MM.1S (cell line): Measurements from ENCODE around the gene DNAL1.

ENCODE experiments used
- DNase-seq: peaks from one replicate; pipeline ENCODE4 v3.0.0-alpha.2; 2015
- H2AFZ ChIP-seq: fragments of 300-600 bp; sonication (generic); 2 replicates; pipeline ENCODE4 v1.6.0; 2016; ENCODE audit warnings: antibody characterized with exemption, low read length
- H3F3A ChIP-seq: fragments of 300-600 bp; sonication (generic); 2 replicates; pipeline ENCODE4 v1.6.1; 2016; ENCODE audit warnings: mild to moderate bottlenecking, antibody characterized with exemption, low read length, moderate library complexity, mixed read lengths; ENCODE audit not compliant: insufficient read depth
- H3K27ac ChIP-seq: fragments of 300-600 bp; sonication (generic); 2 replicates; pipeline ENCODE4 v1.5.1; 2016; ENCODE audit warnings: mild to moderate bottlenecking, low read length
- H3K27me3 ChIP-seq: fragments of 300-600 bp; sonication (generic); replicated peaks from 2 replicates; pipeline ENCODE4 v1.6.0; 2016; ENCODE audit warnings: low read length; ENCODE audit not compliant: insufficient read depth
- H3K36me3 ChIP-seq: fragments of 300-600 bp; sonication (generic); replicated peaks from 2 replicates; pipeline ENCODE4 v1.6.1; 2016; ENCODE audit warnings: mild to moderate bottlenecking, low read length, mixed read lengths; ENCODE audit not compliant: insufficient read depth
- H3K4me1 ChIP-seq: fragments of 300-600 bp; sonication (generic); 2 replicates; pipeline ENCODE4 v1.6.1; 2016; ENCODE audit warnings: low read length, mixed read lengths
- H3K4me2 ChIP-seq: fragments of 300-600 bp; sonication (generic); 2 replicates; pipeline ENCODE4 v1.6.0; 2016; ENCODE audit warnings: low read depth, low read length
- H3K4me3 ChIP-seq: fragments of 300-600 bp; sonication (generic); 2 replicates; pipeline ENCODE4 v1.5.1; 2016; ENCODE audit warnings: low read length, mixed read lengths
- H3K79me2 ChIP-seq: fragments of 300-600 bp; sonication (generic); 2 replicates; pipeline ENCODE4 v1.6.1; 2016; ENCODE audit warnings: mixed run types, low read length, mixed read lengths
- H3K9ac ChIP-seq: fragments of 300-600 bp; sonication (generic); 2 replicates; pipeline ENCODE4 v1.6.1; 2016; ENCODE audit warnings: low read length, mixed read lengths
- H3K9me2 ChIP-seq: fragments of 300-600 bp; sonication (generic); replicated peaks from 2 replicates; pipeline ENCODE4 v1.6.1; 2016; ENCODE audit warnings: mild to moderate bottlenecking, low read length, mixed read lengths; ENCODE audit not compliant: insufficient read depth
- H3K9me3 ChIP-seq: fragments of 300-600 bp; sonication (generic); replicated peaks from 2 replicates; pipeline ENCODE4 v1.6.1; 2016; ENCODE audit warnings: mild to moderate bottlenecking, low read length, mixed read lengths; ENCODE audit not compliant: insufficient read depth
- H4K20me1 ChIP-seq: fragments of 300-600 bp; sonication (generic); 2 replicates; pipeline ENCODE4 v1.6.1; 2016; ENCODE audit warnings: mild to moderate bottlenecking, low read length, moderate library complexity, mixed read lengths; ENCODE audit not compliant: insufficient read depth
- CTCF ChIP-seq: fragments of 300-600 bp; sonication (generic); IDR thresholded peaks from 2 replicates; pipeline ENCODE4 v1.5.1; 2016; ENCODE audit warnings: antibody characterized with exemption, low read length, mixed read lengths
- EZH2 ChIP-seq: fragments of 300-600 bp; sonication (generic); optimal IDR thresholded peaks from 2 replicates; pipeline ENCODE3; 2017; ENCODE audit warnings: low read depth, mild to moderate bottlenecking, antibody characterized with exemption, low read length, mixed read lengths
- EZH2phosphoT487 ChIP-seq: fragments of 300-600 bp; sonication (generic); IDR thresholded peaks from 2 replicates; pipeline ENCODE4 v1.6.1; 2018; ENCODE audit warnings: antibody characterized with exemption, low read length

The DNAL1 gene

DNA sequence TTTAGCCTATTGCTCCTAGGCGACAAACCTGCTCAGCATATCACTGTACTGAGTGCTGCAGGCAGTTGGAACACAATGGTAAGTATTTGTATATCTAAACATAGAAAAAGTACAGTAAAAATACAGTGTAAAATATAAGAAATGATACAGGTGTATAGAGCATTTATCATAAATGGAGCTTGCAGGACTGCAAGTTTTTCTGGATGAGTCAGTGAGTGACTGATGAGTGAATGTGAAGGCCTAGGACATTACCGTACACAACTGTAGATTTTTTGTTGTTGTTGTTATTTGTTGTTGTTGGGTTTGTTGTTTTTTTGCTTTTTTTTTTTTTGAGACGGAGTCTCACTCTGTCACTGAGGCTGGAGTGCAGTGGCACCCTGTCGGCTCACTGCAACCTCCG, 36.0 kb downstream of the DNAL1 start:
- H3K4me3 ChIP-seq = no peak overlapping the region
- H3K4me1 ChIP-seq = no peaks in the 10 kb centered on the region
- H4K20me1 ChIP-seq = no peaks in the 10 kb centered on the region
- TF ChIP-seq EZH2phosphoT487 (no peak), CTCF (no peak), EZH2 (no peak)
- no peak overlapping the region for H3K4me2 ChIP-seq
- no peaks in the 10 kb centered on the region for H3K27me3 ChIP-seq
- no peak overlapping the region for H2AFZ ChIP-seq
- no peak for DNase-seq
- no peaks in the 10 kb centered on the region for H3K9me2 ChIP-seq
- H3K27ac ChIP-seq = no peak overlapping the region
- no peaks in the 10 kb centered on the region for H3K79me2 ChIP-seq
- no peaks in the 10 kb centered on the region for H3K36me3 ChIP-seq
- no peaks in the 10 kb centered on the region for H3F3A ChIP-seq
- no peaks in the 10 kb centered on the region for H3K9me3 ChIP-seq
- H3K9ac ChIP-seq = no peak overlapping the region

- Histone ChIP-seq H3K4me2 (no peak overlapping the region), H3K9me3 (no peaks in the 10 kb centered on the region), H3K27ac (no peak overlapping the region), H4K20me1 (no peaks in the 10 kb centered on the region), H2AFZ (no peak overlapping the region), H3K79me2 (no peaks in the 10 kb centered on the region), H3K9me2 (no peaks in the 10 kb centered on the region), H3K4me3 (no peak overlapping the region), H3K4me1 (no peaks in the 10 kb centered on the region), H3K27me3 (no peaks in the 10 kb centered on the region), H3F3A (no peaks in the 10 kb centered on the region), H3K9ac (no peak overlapping the region), H3K36me3 (no peaks in the 10 kb centered on the region)
- TF ChIP-seq EZH2phosphoT487 (no peak), EZH2 (no peak)
- no peak for DNase-seq
These were observed 39.8 kb downstream of the DNAL1 start for GRCh38 chr14:73684627-73685026.

GRCh38 chr14:73685328-73685727, 40.5 kb downstream of the DNAL1 start:
- H3K27me3 ChIP-seq = no peaks in the 10 kb centered on the region
- no peaks in the 10 kb centered on the region for H3K79me2 ChIP-seq
- no peaks in the 10 kb centered on the region for H4K20me1 ChIP-seq
- H2AFZ ChIP-seq = no peak overlapping the region
- H3K4me3 ChIP-seq = no peak overlapping the region
- TF ChIP-seq EZH2 (no peak), EZH2phosphoT487 (no peak), CTCF (no peak)
- no peaks in the 10 kb centered on the region for H3K36me3 ChIP-seq
- H3K27ac ChIP-seq = no peak overlapping the region
- H3K4me1 ChIP-seq = no peaks in the 10 kb centered on the region
- DNase-seq = no peak
- no peaks in the 10 kb centered on the region for H3F3A ChIP-seq
- no peak overlapping the region for H3K9ac ChIP-seq
- H3K9me3 ChIP-seq = no peaks in the 10 kb centered on the region
- no peak overlapping the region for H3K4me2 ChIP-seq
- no peaks in the 10 kb centered on the region for H3K9me2 ChIP-seq

GRCh38 chr14:73686901-73687300, 42.1 kb downstream of the DNAL1 start:
- H3K4me2 ChIP-seq = no peak overlapping the region
- no peaks in the 10 kb centered on the region for H3K9me2 ChIP-seq
- H3K36me3 ChIP-seq = no peaks in the 10 kb centered on the region
- H4K20me1 ChIP-seq = no peaks in the 10 kb centered on the region
- DNase-seq = no peak
- H3K4me1 ChIP-seq = no peaks in the 10 kb centered on the region
- no peaks in the 10 kb centered on the region for H3F3A ChIP-seq
- H3K27me3 ChIP-seq = no peaks in the 10 kb centered on the region
- no peaks in the 10 kb centered on the region for H3K79me2 ChIP-seq
- H3K27ac ChIP-seq = no peak overlapping the region
- H2AFZ ChIP-seq = no peak overlapping the region
- no peak overlapping the region for H3K9ac ChIP-seq
- TF ChIP-seq CTCF = no peak
- TF ChIP-seq EZH2 = no peak
- no peak for TF ChIP-seq EZH2phosphoT487
- H3K4me3 ChIP-seq = no peak overlapping the region
- H3K9me3 ChIP-seq = no peaks in the 10 kb centered on the region
